ENCODE data around the gene NOVA1.

Gene NOVA1

GRCh38 chr14:26454105-26454504 lies 143.7 kb downstream of the NOVA1 start:
- TF ChIP-seq POLR2AphosphoS5 (IDR thresholded peaks at IDR 0.05; ENCODE audit: borderline replicate concordance, low read depth, low read length) (no peak), FOXP2 (optimal IDR thresholded peaks at IDR 0.05; ENCODE audit: control extremely low read depth, extremely low read length, insufficient read depth) (no peak), EZH2 (IDR thresholded peaks at IDR 0.05) (no peak)
- H3K4me3 ChIP-seq = no peak overlapping the region

GRCh38 chr14:26448181-26448855 lies 149.5 kb downstream of the NOVA1 start:
- Histone ChIP-seq H3K4me3 (no peak overlapping the region), H3K27ac (no peak overlapping the region), H3K9ac (ENCODE audit: insufficient read length) (no peak overlapping the region), H3K9me3 (ENCODE audit: low read depth, low read length) (no peaks in the 10 kb centered on the region), H3K36me3 (ENCODE audit: insufficient read depth, low read length) (no peaks in the 10 kb centered on the region)
- no peak for DNase-seq (ENCODE audit: low read depth, low spot score)
- TF ChIP-seq POLR2AphosphoS5 (IDR thresholded peaks at IDR 0.05; ENCODE audit: borderline replicate concordance, low read depth, low read length) = no peak
- no peak for TF ChIP-seq FOXP2 (optimal IDR thresholded peaks at IDR 0.05; ENCODE audit: control extremely low read depth, extremely low read length, insufficient read depth)

More at GRCh38 chr14:26454105-26454504, 143.7 kb downstream of the NOVA1 start:
- no peak overlapping the region for H3K9ac ChIP-seq (ENCODE audit: insufficient read length)
- no peaks in the 10 kb centered on the region for H3K36me3 ChIP-seq (ENCODE audit: insufficient read depth, low read length)
- no peak for DNase-seq (ENCODE audit: low read depth, low spot score)
- H3K27ac ChIP-seq = no peak overlapping the region
- H3K9me3 ChIP-seq (ENCODE audit: low read depth, low read length) = no peaks in the 10 kb centered on the region

- Histone ChIP-seq H3K9ac (ENCODE audit: insufficient read length) (no peak overlapping the region), H3K9me3 (ENCODE audit: low read depth, low read length) (no peaks in the 10 kb centered on the region), H3K27ac (no peak overlapping the region), H3K36me3 (ENCODE audit: insufficient read depth, low read length) (no peaks in the 10 kb centered on the region), H3K4me3 (no peak overlapping the region)
- no peak for TF ChIP-seq FOXP2 (optimal IDR thresholded peaks at IDR 0.05; ENCODE audit: control extremely low read depth, extremely low read length, insufficient read depth)
- no peak for TF ChIP-seq EZH2 (IDR thresholded peaks at IDR 0.05)
- no peak for TF ChIP-seq POLR2AphosphoS5 (IDR thresholded peaks at IDR 0.05; ENCODE audit: borderline replicate concordance, low read depth, low read length)
- DNase-seq (ENCODE audit: low read depth, low spot score) = peak; percentile 1
Observed at GRCh38 chr14:26444822-26445221, 153.0 kb downstream of the NOVA1 start.

DNA sequence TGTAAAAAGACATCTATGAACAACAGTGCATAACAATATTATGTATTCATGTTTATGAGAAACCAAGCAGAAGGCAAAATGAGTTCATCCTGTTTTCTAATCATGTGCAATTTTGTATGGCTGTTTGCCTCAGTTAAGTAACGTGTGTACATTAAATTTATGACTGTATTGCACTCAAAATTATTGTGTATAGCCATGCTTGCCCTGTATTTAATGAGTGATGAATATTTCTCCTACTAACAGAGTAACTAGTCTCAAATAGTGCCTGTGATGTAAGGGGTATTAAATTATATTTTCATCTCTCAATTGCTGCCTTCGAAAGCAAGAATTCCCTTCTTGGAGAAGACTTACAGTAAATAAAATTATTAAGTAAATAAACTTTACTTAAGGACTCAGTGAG lies 154.2 kb downstream of the NOVA1 start:
- H3K27ac ChIP-seq = no peak overlapping the region
- no peak for TF ChIP-seq EZH2 (IDR thresholded peaks at IDR 0.05)
- no peak for TF ChIP-seq POLR2AphosphoS5 (IDR thresholded peaks at IDR 0.05; ENCODE audit: borderline replicate concordance, low read depth, low read length)
- TF ChIP-seq FOXP2 (optimal IDR thresholded peaks at IDR 0.05; ENCODE audit: control extremely low read depth, extremely low read length, insufficient read depth) = no peak
- H3K9me3 ChIP-seq (ENCODE audit: low read depth, low read length) = no peaks in the 10 kb centered on the region
- no peak overlapping the region for H3K4me3 ChIP-seq
- H3K36me3 ChIP-seq (ENCODE audit: insufficient read depth, low read length) = no peaks in the 10 kb centered on the region
- H3K9ac ChIP-seq (ENCODE audit: insufficient read length) = no peak overlapping the region
- DNase-seq (ENCODE audit: low read depth, low spot score) = no peak

DNA sequence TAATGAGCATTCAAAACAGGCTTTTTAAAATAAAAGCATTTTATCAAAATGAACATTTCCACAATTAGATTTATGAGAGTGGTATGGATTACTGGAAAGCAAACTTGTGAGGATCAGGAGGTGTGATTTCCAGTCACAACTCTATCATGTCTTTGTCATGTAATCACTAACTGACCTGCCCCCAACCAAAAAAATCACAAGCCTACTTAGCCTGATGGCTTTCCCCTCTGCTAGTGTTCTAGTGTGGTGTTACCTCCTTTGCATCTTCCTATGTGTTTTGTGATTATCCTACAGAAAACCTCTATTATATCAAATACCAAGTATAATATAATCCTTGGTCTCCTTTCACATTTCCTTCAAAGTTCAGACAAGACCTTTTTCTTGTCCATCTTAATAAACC lies 168.6 kb downstream of the NOVA1 start:
- Histone ChIP-seq H3K9me3 (ENCODE audit: low read depth, low read length) (no peaks in the 10 kb centered on the region), H3K27ac (no peak overlapping the region), H3K4me3 (no peak overlapping the region), H3K36me3 (ENCODE audit: insufficient read depth, low read length) (no peaks in the 10 kb centered on the region), H3K9ac (ENCODE audit: insufficient read length) (no peak overlapping the region)
- DNase-seq (ENCODE audit: low read depth, low spot score) = no peak
- TF ChIP-seq EZH2 (IDR thresholded peaks at IDR 0.05) = no peak
- no peak for TF ChIP-seq FOXP2 (optimal IDR thresholded peaks at IDR 0.05; ENCODE audit: control extremely low read depth, extremely low read length, insufficient read depth)
- TF ChIP-seq POLR2AphosphoS5 (IDR thresholded peaks at IDR 0.05; ENCODE audit: borderline replicate concordance, low read depth, low read length) = no peak

DNA sequence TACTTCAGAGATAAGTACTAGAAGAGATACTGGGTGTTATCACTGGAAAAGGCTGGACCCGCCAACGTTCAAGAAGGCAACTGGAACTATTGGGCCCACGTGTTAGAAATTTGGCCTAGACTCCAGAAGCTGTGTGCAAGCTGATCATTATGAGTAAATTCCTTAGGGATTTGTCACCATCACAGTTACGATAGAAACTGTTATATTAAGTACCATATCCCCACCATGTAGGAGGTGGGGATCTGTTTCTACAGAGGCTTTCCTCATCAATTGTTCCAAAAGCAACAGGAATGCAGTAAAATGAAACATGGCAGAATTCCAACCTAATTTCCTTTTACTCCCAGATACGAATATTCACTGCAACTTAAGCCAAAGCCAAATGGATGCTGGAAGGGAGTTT lies 170.7 kb downstream of the NOVA1 start:
- H3K27ac ChIP-seq = no peak overlapping the region
- no peaks in the 10 kb centered on the region for H3K9me3 ChIP-seq (ENCODE audit: low read depth, low read length)
- no peaks in the 10 kb centered on the region for H3K36me3 ChIP-seq (ENCODE audit: insufficient read depth, low read length)
- no peak overlapping the region for H3K4me3 ChIP-seq
- DNase-seq (ENCODE audit: low read depth, low spot score) = no peak
- H3K9ac ChIP-seq (ENCODE audit: insufficient read length) = no peak overlapping the region
- no peak for TF ChIP-seq FOXP2 (optimal IDR thresholded peaks at IDR 0.05; ENCODE audit: control extremely low read depth, extremely low read length, insufficient read depth)
- TF ChIP-seq EZH2 (IDR thresholded peaks at IDR 0.05) = no peak
- no peak for TF ChIP-seq POLR2AphosphoS5 (IDR thresholded peaks at IDR 0.05; ENCODE audit: borderline replicate concordance, low read depth, low read length)

GRCh38 chr14:26424537-26424936 lies 173.3 kb downstream of the NOVA1 start:
- no peak for DNase-seq (ENCODE audit: low read depth, low spot score)
- Histone ChIP-seq H3K27ac (no peak overlapping the region), H3K9ac (ENCODE audit: insufficient read length) (no peak overlapping the region), H3K9me3 (ENCODE audit: low read depth, low read length) (no peaks in the 10 kb centered on the region), H3K4me3 (no peak overlapping the region), H3K36me3 (ENCODE audit: insufficient read depth, low read length) (no peaks in the 10 kb centered on the region)
- no peak for TF ChIP-seq EZH2 (IDR thresholded peaks at IDR 0.05)
- no peak for TF ChIP-seq POLR2AphosphoS5 (IDR thresholded peaks at IDR 0.05; ENCODE audit: borderline replicate concordance, low read depth, low read length)
- TF ChIP-seq FOXP2 (optimal IDR thresholded peaks at IDR 0.05; ENCODE audit: control extremely low read depth, extremely low read length, insufficient read depth) = no peak

DNA sequence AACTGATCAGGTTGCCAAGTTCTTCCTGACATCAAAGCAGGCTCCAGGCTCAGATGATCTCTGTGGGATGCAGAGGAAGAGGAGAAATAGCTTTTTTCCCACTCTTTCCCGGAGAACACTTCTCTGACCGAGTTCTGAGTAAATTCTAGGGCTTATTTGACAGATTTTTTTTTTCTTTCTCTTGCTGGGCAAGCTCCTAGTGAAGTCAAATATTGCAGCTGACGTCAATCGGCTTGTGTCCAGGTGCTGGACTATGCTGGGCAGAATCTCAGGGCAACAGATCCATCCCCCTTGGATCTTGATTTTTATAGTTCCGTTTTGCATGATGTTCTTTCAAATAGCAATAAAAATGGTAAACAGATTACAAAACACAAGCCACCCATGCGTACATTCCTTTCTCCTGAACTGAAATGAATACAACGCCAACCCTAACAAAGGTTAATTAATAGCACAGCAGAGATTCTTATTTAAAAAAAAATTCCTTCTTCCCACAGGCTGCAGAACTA lies 182.2 kb downstream of the NOVA1 start:
- H3K4me3 ChIP-seq = no peak overlapping the region

More for the DNA sequence above, 182.2 kb downstream of the NOVA1 start:
- H3K36me3 ChIP-seq (ENCODE audit: insufficient read depth, low read length) = no peaks in the 10 kb centered on the region
- no peak for DNase-seq (ENCODE audit: low read depth, low spot score)
- no peak for TF ChIP-seq POLR2AphosphoS5 (IDR thresholded peaks at IDR 0.05; ENCODE audit: borderline replicate concordance, low read depth, low read length)
- no peak for TF ChIP-seq EZH2 (IDR thresholded peaks at IDR 0.05)
- TF ChIP-seq FOXP2 (optimal IDR thresholded peaks at IDR 0.05; ENCODE audit: control extremely low read depth, extremely low read length, insufficient read depth) = no peak
- H3K9me3 ChIP-seq (ENCODE audit: low read depth, low read length) = no peaks in the 10 kb centered on the region
- H3K27ac ChIP-seq = no peak overlapping the region
- H3K9ac ChIP-seq (ENCODE audit: insufficient read length) = no peak overlapping the region
